Progenitor cell of endocrine pancreas (in vitro differentiated cells): ENCODE data around the gene C14orf119. TPM values are rescaled to one million over a fixed set of nuclear protein-coding genes. Genes with fewer than 3 reads are reported as not detected.

Experiments
- DNase-seq: peaks from one replicate; pipeline ENCODE4 v3.0.0; 2021; ENCODE audit warnings: low spot score; ENCODE audit not compliant: unreplicated experiment
- H3K27ac Mint-ChIP-seq: 2 replicates; pipeline ENCODE4 v1.8.0; 2021; ENCODE audit warnings: mild to moderate bottlenecking, moderate library complexity, mixed read lengths
- H3K27me3 Mint-ChIP-seq: 2 replicates; pipeline ENCODE4 v1.8.0; 2021; ENCODE audit warnings: mixed read lengths
- H3K36me3 Mint-ChIP-seq: 2 replicates; pipeline ENCODE4 v1.8.0; 2022; ENCODE audit warnings: mixed read lengths; ENCODE audit not compliant: insufficient read depth
- H3K4me1 Mint-ChIP-seq: 2 replicates; pipeline ENCODE4 v1.8.0; 2021; ENCODE audit warnings: low read depth, mixed read lengths
- H3K4me3 Mint-ChIP-seq: 2 replicates; pipeline ENCODE4 v1.8.0; 2021; ENCODE audit warnings: low read depth, mild to moderate bottlenecking, moderate library complexity, mixed read lengths
- H3K9me3 Mint-ChIP-seq: 2 replicates; pipeline ENCODE4 v1.8.0; 2021; ENCODE audit warnings: low read depth, mixed read lengths
- total RNA-seq: library from RNA; stranded (reverse); gene quantifications from 2 replicates; pipeline ENCODE4 v1.2.1, GENCODE V29; 2021
- TF ChIP-seq, protein P1 (sequence below): fragments of 200-600 bp; sonication (generic); IDR thresholded peaks from one replicate; pipeline ENCODE4 v1.5.0; 2021; ENCODE audit warnings: antibody characterized with exemption, mild to moderate bottlenecking; ENCODE audit not compliant: unreplicated experiment

The C14orf119 gene
- total RNA-seq, 1 donor from 2014 or later, result 45.8 TPM

DNA sequence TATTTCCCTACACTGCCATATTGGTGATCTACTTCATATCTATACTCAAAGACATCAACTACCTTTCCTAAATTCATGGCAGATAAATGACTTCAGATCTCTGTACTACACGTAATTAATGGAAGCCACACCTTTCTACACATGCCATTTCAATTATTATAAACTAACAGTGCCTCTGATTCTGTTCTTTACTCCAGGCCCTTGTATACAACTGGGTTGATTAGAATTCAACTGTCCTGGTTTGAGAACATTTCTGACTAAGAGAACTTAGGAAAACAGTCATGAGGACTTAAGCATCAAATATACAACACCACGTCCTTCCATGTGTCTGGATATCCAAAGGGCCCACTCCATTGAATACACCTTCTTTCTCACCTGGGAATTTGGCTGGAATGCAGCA is 2.2 kb upstream of the C14orf119 start:
- Mint-ChIP-seq H3K4me1 (peaks cover 19% of the 10 kb centered on the region), H3K9me3 (no peaks in the 10 kb centered on the region), H3K27me3 (no peaks in the 10 kb centered on the region), H3K4me3 (no peak overlapping the region), H3K27ac (no peak overlapping the region), H3K36me3 (peaks cover 13% of the 10 kb centered on the region)
- TF ChIP-seq, protein P1, sequence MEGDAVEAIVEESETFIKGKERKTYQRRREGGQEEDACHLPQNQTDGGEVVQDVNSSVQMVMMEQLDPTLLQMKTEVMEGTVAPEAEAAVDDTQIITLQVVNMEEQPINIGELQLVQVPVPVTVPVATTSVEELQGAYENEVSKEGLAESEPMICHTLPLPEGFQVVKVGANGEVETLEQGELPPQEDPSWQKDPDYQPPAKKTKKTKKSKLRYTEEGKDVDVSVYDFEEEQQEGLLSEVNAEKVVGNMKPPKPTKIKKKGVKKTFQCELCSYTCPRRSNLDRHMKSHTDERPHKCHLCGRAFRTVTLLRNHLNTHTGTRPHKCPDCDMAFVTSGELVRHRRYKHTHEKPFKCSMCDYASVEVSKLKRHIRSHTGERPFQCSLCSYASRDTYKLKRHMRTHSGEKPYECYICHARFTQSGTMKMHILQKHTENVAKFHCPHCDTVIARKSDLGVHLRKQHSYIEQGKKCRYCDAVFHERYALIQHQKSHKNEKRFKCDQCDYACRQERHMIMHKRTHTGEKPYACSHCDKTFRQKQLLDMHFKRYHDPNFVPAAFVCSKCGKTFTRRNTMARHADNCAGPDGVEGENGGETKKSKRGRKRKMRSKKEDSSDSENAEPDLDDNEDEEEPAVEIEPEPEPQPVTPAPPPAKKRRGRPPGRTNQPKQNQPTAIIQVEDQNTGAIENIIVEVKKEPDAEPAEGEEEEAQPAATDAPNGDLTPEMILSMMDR, result no peak
- no peak for DNase-seq

DNA sequence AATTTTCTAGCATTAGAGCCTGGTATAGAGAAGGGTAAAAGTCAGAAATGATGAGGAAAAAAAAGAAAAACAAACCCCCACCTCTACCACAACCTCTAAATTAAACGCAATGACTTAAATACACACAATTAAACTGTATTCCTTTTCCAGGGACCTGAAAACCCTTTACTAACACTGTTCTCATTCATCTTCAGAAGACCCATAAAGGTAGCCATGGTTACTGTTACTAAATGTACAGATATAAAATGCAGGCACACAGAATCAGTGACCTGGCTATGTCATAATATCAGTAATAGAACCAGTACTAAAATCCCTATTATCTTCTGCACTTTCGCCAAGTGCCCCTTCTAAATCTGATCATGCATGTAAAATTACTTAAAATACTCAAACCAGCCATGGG is 1.8 kb upstream of the C14orf119 start:
- peaks cover 19% of the 10 kb centered on the region for H3K4me1 Mint-ChIP-seq
- DNase-seq, result no peak
- TF ChIP-seq, protein P1, result no peak
- H3K4me3 Mint-ChIP-seq, result no peak overlapping the region
- H3K36me3 Mint-ChIP-seq, result peaks cover 13% of the 10 kb centered on the region
- H3K9me3 Mint-ChIP-seq, result no peaks in the 10 kb centered on the region
- H3K27me3 Mint-ChIP-seq, result no peaks in the 10 kb centered on the region
- H3K27ac Mint-ChIP-seq, result peak overlapping the region; percentile 54

DNA sequence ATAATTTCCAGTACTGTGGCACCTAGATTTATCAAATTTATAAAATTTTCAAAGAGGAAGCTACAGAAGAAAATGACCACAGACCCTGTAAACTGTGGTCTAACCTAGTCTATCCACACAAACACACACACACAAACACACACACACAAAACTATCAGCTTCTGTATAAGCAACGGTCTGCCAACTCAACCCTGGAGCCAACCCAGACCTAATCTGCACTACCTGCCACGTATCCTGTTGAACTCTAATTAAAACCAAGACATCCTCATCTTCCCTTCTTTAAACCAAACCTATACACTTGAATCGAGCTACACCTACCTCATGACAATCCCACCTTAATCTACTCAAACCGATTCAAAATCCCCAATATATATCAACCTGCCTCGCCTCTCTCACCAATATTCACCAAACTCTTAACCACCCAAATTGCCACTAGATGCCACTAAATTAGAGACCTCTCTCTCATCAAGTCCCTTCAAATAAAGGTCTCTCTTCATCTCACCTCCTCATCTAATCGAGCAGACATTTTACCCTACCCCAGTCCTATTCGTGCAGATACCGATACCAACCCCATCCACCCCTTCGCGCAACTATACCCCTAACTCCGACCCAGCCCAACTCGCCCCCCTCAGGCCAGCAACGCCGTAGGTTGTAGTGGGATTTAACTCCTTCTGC is 1.2 kb upstream of the C14orf119 start:
- TF ChIP-seq, protein P1, result peak; percentile 40
- Mint-ChIP-seq H3K36me3 (peaks cover 13% of the 10 kb centered on the region), H3K9me3 (no peaks in the 10 kb centered on the region), H3K27ac (no peak overlapping the region), H3K27me3 (no peaks in the 10 kb centered on the region), H3K4me3 (no peak overlapping the region), H3K4me1 (peaks cover 19% of the 10 kb centered on the region)
- no peak for DNase-seq

DNA sequence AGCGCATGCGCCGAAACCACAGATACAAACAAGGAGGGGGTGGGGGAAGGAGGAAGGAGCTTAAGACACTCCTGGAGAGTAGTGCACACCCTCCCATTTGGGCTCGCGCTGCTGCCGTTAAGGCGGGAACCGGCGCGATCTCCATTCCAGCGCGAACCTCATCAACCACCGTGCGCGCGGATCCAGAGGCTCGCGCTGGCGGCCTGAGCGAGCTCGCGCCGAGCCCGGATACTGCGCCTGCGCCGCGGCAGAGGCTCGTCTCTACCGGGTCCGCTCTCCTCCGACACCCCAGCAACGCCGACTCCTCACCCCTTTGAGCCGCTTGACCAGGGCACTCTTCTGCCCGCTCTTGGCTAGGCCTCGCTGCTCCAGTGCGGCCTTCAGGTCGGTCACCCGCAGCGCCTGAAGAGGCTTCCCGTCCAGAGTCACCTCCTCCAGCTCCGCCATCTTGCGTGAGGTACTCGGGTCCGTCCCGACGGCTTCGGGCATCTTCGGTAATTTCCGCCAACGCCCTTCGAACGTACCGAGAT is 574 bp upstream of the C14orf119 start, which contains the start of gene ACIN1:
Gene ACIN1, minus strand, starts transcription at position 471 of the 530 bp plus-strand sequence. Its CDS starts 24 bp downstream, at position 447.
- peaks cover 10% of the 10 kb centered on the region for H3K36me3 Mint-ChIP-seq

GRCh38 chr14:23097786-23098185 is 2.5 kb downstream of the C14orf119 start:
- no peaks in the 10 kb centered on the region for H3K27me3 Mint-ChIP-seq
- H3K9me3 Mint-ChIP-seq, result no peaks in the 10 kb centered on the region
- no peaks in the 10 kb centered on the region for H3K36me3 Mint-ChIP-seq
- H3K4me3 Mint-ChIP-seq, result peak overlapping the region; percentile 31
- DNase-seq, result no peak
- TF ChIP-seq, protein P1, result no peak
- peaks cover 19% of the 10 kb centered on the region for H3K4me1 Mint-ChIP-seq
- no peak overlapping the region for H3K27ac Mint-ChIP-seq

More for the DNA sequence above, 574 bp upstream of the C14orf119 start, which contains the start of gene ACIN1:
- TF ChIP-seq, protein P1, result no peak
- Mint-ChIP-seq H3K27ac (no peak within 1 kb of the TSS), H3K27me3 (no peaks in the 10 kb centered on the region), H3K4me3 (no peak within 1 kb of the TSS), H3K9me3 (no peaks in the 10 kb centered on the region), H3K4me1 (peaks cover 19% of the 10 kb centered on the region)
- peak; percentile 54 for DNase-seq
